Osteoblast (primary cell): ENCODE data around the gene SMIM8. TPM values are rescaled to one million over a fixed set of nuclear protein-coding genes. Genes with fewer than 3 reads are reported as not detected.
A peak's percentile ranks its signal among the peaks of the same experiment; 100 is the strongest.

Experiments used
- DNase-seq: peaks from one replicate; pipeline ENCODE4 v3.0.0; 2011; ENCODE audit warnings: low spot score, mixed read lengths; ENCODE audit not compliant: insufficient read length; ENCODE audit errors: missing footprints
- H2AFZ ChIP-seq: 2 replicates; pipeline ENCODE4 v1.6.0; 2011; ENCODE audit warnings: mild to moderate bottlenecking, low read length
- H3K27ac ChIP-seq: 2 replicates; pipeline ENCODE4 v1.5.1; 2011; ENCODE audit warnings: mild to moderate bottlenecking, low read depth, low read length, moderate library complexity
- H3K27me3 ChIP-seq: 2 replicates; pipeline ENCODE4 v1.6.0; 2012; ENCODE audit warnings: mild to moderate bottlenecking, control low read depth, inconsistent platforms, low read length, moderate library complexity; ENCODE audit not compliant: insufficient read depth
- H3K36me3 ChIP-seq: 2 replicates; pipeline ENCODE4 v1.5.1; 2011; ENCODE audit warnings: mild to moderate bottlenecking, low read length, control low read depth, moderate library complexity; ENCODE audit not compliant: insufficient read depth
- H3K4me1 ChIP-seq: 2 replicates; pipeline ENCODE4 v1.5.1; 2011; ENCODE audit warnings: mild to moderate bottlenecking, low read length, control low read depth, moderate library complexity; ENCODE audit not compliant: insufficient read depth
- H3K4me2 ChIP-seq: 2 replicates; pipeline ENCODE4 v1.6.0; 2011; ENCODE audit warnings: mild to moderate bottlenecking, low read length; ENCODE audit not compliant: insufficient read depth
- H3K4me3 ChIP-seq: fragments of 200-600 bp; sonication (generic); 3 replicates; pipeline ENCODE4 v1.5.1; 2012; ENCODE audit warnings: mild to moderate bottlenecking, low read length, inconsistent platforms; ENCODE audit not compliant: insufficient read depth
- H3K79me2 ChIP-seq: 2 replicates; pipeline ENCODE4 v1.6.0; 2012; ENCODE audit warnings: mild to moderate bottlenecking, low read length, control low read depth, inconsistent platforms; ENCODE audit not compliant: insufficient read depth
- H3K9me3 ChIP-seq: 2 replicates; pipeline ENCODE4 v1.5.1; 2011; ENCODE audit warnings: low read depth, low read length, control low read depth
- H4K20me1 ChIP-seq: 2 replicates; pipeline ENCODE4 v1.6.0; 2012; ENCODE audit warnings: mild to moderate bottlenecking, low read length, control low read depth; ENCODE audit not compliant: insufficient read depth
- CTCF ChIP-seq: IDR thresholded peaks from 2 replicates; pipeline ENCODE4 v1.5.1; 2011; ENCODE audit warnings: mild to moderate bottlenecking, low read depth, low read length, moderate library complexity; ENCODE audit errors: extremely low read depth
- total RNA-seq: library from RNA; depleted of rRNA; stranded (reverse); fragments of >200 nt; gene quantifications from 2 replicates; pipeline ENCODE4 v1.2.3, GENCODE V29; 2012

The SMIM8 gene
- total RNA-seq, 1 donor, result 6.2 TPM

DNA sequence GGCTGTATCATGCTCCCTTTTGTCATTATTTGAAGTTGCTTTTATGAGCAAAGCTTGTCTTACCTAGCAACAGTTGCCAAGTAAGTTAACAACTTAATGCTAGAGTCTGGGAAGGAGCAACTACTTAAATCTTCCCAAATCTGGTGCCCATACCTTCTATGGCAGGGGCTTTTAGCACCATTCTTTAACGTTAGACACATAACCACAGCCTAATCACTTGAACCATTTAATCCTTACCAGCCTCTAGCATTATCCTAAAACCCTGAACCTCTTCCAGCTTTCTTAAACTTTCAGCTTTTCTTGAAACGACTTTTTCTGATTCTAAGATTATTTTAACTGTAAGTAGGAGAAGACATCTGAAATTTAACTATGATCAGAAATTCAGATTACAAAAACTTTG, 22.3 kb downstream of the SMIM8 start, which contains the start of gene C6orf163:
Gene C6orf163 (plus strand): TSS at position 83 of the 400 bp plus-strand sequence. CDS start 287 bp downstream, at position 370.
- H3K4me2 ChIP-seq, result no peak within 1 kb of the TSS
- H3K4me3 ChIP-seq, result no peak within 1 kb of the TSS
- no peak for DNase-seq
- no peak for TF ChIP-seq CTCF
- peaks cover 3% of the 10 kb centered on the region for H4K20me1 ChIP-seq
- no peak within 1 kb of the TSS for H2AFZ ChIP-seq
- H3K27ac ChIP-seq, result no peak within 1 kb of the TSS
- no peaks in the 10 kb centered on the region for H3K79me2 ChIP-seq
- H3K9me3 ChIP-seq, result no peaks in the 10 kb centered on the region
- no peaks in the 10 kb centered on the region for H3K4me1 ChIP-seq
- H3K36me3 ChIP-seq, result no peaks in the 10 kb centered on the region
- no peaks in the 10 kb centered on the region for H3K27me3 ChIP-seq

DNA sequence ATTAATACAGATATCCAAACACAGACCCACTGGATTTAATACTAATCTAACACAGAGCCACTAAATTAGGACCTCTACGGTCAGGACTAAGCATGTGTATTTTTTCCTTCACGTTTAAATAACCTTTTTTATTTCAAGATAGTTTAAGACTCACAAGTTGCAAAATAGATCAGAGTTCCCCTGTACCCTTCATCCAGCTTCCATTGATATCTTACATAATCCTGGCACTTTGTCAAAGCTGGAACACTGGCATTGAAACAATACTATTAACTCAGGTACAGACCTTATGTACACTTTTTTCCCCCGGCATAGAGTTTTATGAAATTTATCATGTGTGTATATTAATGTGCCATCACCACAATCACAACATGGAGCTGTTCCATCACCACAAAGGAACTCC, 24.3 kb downstream of the SMIM8 start:
- H3K27me3 ChIP-seq, result no peaks in the 10 kb centered on the region
- no peaks in the 10 kb centered on the region for H3K36me3 ChIP-seq
- H3K4me2 ChIP-seq, result no peak overlapping the region
- H3K4me3 ChIP-seq, result no peak overlapping the region
- DNase-seq, result no peak
- H4K20me1 ChIP-seq, result peaks cover 3% of the 10 kb centered on the region
- no peaks in the 10 kb centered on the region for H3K79me2 ChIP-seq
- no peaks in the 10 kb centered on the region for H3K9me3 ChIP-seq
- H2AFZ ChIP-seq, result no peak overlapping the region
- no peak overlapping the region for H3K27ac ChIP-seq
- peaks cover 10% of the 10 kb centered on the region for H3K4me1 ChIP-seq
- no peak for TF ChIP-seq CTCF

GRCh38 chr6:87349896-87350295, 27.5 kb downstream of the SMIM8 start:
- DNase-seq, result no peak
- H3K27ac ChIP-seq, result no peak overlapping the region
- no peaks in the 10 kb centered on the region for H3K79me2 ChIP-seq
- H3K4me1 ChIP-seq, result peaks cover 10% of the 10 kb centered on the region
- H3K4me2 ChIP-seq, result no peak overlapping the region
- no peaks in the 10 kb centered on the region for H3K36me3 ChIP-seq
- H3K27me3 ChIP-seq, result no peaks in the 10 kb centered on the region
- H4K20me1 ChIP-seq, result peaks cover 3% of the 10 kb centered on the region
- no peak overlapping the region for H2AFZ ChIP-seq
- no peak for TF ChIP-seq CTCF
- H3K9me3 ChIP-seq, result no peaks in the 10 kb centered on the region
- H3K4me3 ChIP-seq, result no peak overlapping the region

- H3K4me1 ChIP-seq, result peaks cover 10% of the 10 kb centered on the region
- H3K9me3 ChIP-seq, result no peaks in the 10 kb centered on the region
- no peak for TF ChIP-seq CTCF
- H3K4me3 ChIP-seq, result no peak overlapping the region
- no peaks in the 10 kb centered on the region for H3K27me3 ChIP-seq
- H3K27ac ChIP-seq, result no peak overlapping the region
- no peak overlapping the region for H3K4me2 ChIP-seq
- H3K36me3 ChIP-seq, result no peaks in the 10 kb centered on the region
- DNase-seq, result peak; percentile 5
- H2AFZ ChIP-seq, result no peak overlapping the region
- H4K20me1 ChIP-seq, result peaks cover 3% of the 10 kb centered on the region
- no peaks in the 10 kb centered on the region for H3K79me2 ChIP-seq
Observed at GRCh38 chr6:87350516-87350915, 28.1 kb downstream of the SMIM8 start.
